ENCODE data around the gene CORIN.

DNA sequence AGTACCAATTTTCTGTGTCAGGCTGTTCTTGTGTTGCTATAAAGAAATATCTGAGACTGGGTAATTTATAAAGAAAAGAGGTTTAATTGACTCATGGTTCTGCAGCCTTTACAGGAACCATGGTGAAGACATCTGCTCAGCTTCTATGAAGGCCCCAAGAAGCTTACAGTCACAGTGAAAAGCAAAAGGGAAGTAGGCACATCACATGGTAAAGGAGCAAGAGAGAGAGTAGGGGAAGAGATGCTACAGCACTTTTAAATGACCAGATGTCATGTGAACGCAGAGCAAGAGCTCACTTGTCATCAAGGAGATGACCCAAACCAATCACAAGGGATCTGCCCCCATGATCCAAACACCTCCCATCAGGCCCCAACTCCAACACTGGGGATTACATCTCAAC lies 178.5 kb downstream of the CORIN start:
- TF ChIP-seq, protein P1, sequence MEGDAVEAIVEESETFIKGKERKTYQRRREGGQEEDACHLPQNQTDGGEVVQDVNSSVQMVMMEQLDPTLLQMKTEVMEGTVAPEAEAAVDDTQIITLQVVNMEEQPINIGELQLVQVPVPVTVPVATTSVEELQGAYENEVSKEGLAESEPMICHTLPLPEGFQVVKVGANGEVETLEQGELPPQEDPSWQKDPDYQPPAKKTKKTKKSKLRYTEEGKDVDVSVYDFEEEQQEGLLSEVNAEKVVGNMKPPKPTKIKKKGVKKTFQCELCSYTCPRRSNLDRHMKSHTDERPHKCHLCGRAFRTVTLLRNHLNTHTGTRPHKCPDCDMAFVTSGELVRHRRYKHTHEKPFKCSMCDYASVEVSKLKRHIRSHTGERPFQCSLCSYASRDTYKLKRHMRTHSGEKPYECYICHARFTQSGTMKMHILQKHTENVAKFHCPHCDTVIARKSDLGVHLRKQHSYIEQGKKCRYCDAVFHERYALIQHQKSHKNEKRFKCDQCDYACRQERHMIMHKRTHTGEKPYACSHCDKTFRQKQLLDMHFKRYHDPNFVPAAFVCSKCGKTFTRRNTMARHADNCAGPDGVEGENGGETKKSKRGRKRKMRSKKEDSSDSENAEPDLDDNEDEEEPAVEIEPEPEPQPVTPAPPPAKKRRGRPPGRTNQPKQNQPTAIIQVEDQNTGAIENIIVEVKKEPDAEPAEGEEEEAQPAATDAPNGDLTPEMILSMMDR (IDR thresholded peaks at IDR 0.05): no peak
- TF ChIP-seq POLR2A (IDR thresholded peaks at IDR 0.05): no peak
